ENCODE results near the gene VWA3B. TPM values are rescaled to one million over a fixed set of nuclear protein-coding genes. Genes with fewer than 3 reads are reported as not detected.

VWA3B gene
- total RNA-seq, 1 donor from 2014 or later: not detected

DNA sequence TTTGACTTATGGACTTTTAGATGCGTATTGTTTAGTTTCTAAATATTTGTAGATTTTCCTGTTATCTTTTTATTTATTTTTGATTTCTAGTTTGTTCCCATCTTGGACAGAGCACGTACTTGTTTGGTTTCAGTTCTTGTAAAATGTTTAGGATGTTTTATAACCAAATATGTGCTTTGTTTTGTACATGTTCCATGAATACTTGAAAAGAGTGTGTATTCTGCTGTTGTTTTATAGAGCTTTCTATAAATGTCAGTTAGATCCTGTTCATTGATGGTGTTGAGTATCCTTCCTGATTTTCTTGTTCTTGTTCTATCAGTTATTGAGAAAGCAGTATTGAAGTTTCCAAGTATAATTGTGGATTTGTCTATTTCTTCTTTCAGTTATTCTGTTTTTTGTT lies 21.1 kb downstream of the VWA3B start:
- Mint-ChIP-seq H3K4me3 (ENCODE audit: unreplicated experiment) (no peak overlapping the region), H3K9me3 (ENCODE audit: low read depth) (peaks cover 26% of the 10 kb centered on the region), H3K27me3 (ENCODE audit: low read depth) (peaks cover 20% of the 10 kb centered on the region), H3K27ac (ENCODE audit: unreplicated experiment) (no peak overlapping the region), H3K36me3 (ENCODE audit: low read depth) (peaks cover 2% of the 10 kb centered on the region), H3K4me1 (ENCODE audit: low read depth) (no peaks in the 10 kb centered on the region)
- DNase-seq (ENCODE audit: low spot score): no peak
- TF ChIP-seq, protein P1, sequence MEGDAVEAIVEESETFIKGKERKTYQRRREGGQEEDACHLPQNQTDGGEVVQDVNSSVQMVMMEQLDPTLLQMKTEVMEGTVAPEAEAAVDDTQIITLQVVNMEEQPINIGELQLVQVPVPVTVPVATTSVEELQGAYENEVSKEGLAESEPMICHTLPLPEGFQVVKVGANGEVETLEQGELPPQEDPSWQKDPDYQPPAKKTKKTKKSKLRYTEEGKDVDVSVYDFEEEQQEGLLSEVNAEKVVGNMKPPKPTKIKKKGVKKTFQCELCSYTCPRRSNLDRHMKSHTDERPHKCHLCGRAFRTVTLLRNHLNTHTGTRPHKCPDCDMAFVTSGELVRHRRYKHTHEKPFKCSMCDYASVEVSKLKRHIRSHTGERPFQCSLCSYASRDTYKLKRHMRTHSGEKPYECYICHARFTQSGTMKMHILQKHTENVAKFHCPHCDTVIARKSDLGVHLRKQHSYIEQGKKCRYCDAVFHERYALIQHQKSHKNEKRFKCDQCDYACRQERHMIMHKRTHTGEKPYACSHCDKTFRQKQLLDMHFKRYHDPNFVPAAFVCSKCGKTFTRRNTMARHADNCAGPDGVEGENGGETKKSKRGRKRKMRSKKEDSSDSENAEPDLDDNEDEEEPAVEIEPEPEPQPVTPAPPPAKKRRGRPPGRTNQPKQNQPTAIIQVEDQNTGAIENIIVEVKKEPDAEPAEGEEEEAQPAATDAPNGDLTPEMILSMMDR (IDR thresholded peaks at IDR 0.05): no peak

DNA sequence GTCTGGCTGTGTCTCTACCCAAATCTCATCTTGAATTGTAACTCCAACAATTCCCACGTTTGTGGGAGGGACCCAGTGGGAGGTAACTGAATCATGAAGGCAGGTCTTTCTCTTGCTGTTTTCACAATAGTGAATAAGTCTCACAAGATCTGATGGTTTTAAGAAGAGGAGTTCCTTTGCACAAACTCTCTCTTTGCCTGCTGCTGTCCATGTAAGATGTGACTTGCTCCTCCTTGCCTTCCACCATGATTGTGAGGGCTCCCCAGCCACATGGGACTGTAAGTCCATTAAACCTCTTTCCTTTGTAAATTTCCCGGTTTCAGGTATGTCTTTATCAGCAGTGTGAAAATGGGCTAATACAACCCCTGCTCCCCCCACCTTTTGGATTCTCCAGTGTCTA lies 23.8 kb downstream of the VWA3B start:
- no peak overlapping the region for H3K27ac Mint-ChIP-seq (ENCODE audit: unreplicated experiment)
- peaks cover 20% of the 10 kb centered on the region for H3K9me3 Mint-ChIP-seq (ENCODE audit: low read depth)
- DNase-seq (ENCODE audit: low spot score): no peak
- no peaks in the 10 kb centered on the region for H3K4me1 Mint-ChIP-seq (ENCODE audit: low read depth)
- no peak overlapping the region for H3K4me3 Mint-ChIP-seq (ENCODE audit: unreplicated experiment)
- TF ChIP-seq, protein P1 (IDR thresholded peaks at IDR 0.05): no peak
- H3K36me3 Mint-ChIP-seq (ENCODE audit: low read depth): peaks cover 2% of the 10 kb centered on the region
- peaks cover 26% of the 10 kb centered on the region for H3K27me3 Mint-ChIP-seq (ENCODE audit: low read depth)

DNA sequence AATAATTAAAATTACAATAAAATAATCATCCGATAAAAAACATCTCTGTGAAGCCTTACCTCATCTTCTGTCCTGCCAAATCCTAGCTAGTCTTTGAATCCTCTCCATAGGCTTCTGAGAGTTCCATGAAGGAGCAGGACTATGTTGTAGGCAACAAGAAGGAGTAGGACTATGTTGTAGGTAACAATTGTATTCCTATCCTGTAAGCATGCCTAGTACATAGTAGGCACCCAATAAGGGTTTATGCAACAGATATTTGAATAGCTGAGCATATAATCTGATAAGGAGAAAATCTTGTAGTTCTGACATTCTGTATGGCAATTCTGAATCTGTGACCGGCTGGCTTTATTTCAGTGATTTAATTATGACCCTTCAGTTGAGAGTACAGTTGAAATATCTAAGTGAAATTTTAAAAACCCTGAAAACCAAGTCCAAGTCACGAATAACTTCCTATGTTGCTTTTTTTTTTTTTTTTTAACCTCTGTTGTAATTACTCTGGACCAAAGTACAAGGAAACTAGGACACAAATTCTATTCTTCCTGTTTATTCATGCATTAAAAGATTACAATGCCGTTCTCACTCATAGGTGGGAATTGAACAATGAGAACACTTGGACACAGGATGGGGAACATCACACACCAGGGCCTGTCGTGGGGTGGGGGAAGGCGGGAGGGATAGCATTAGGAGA lies 27.8 kb downstream of the VWA3B start:
- Mint-ChIP-seq H3K9me3 (ENCODE audit: low read depth) (peaks cover 20% of the 10 kb centered on the region), H3K4me3 (ENCODE audit: unreplicated experiment) (no peak overlapping the region), H3K27me3 (ENCODE audit: low read depth) (peaks cover 26% of the 10 kb centered on the region), H3K36me3 (ENCODE audit: low read depth) (peaks cover 2% of the 10 kb centered on the region), H3K27ac (ENCODE audit: unreplicated experiment) (no peak overlapping the region), H3K4me1 (ENCODE audit: low read depth) (peaks cover 2% of the 10 kb centered on the region)
- DNase-seq (ENCODE audit: low spot score): no peak
- TF ChIP-seq, protein P1 (IDR thresholded peaks at IDR 0.05): no peak

DNA sequence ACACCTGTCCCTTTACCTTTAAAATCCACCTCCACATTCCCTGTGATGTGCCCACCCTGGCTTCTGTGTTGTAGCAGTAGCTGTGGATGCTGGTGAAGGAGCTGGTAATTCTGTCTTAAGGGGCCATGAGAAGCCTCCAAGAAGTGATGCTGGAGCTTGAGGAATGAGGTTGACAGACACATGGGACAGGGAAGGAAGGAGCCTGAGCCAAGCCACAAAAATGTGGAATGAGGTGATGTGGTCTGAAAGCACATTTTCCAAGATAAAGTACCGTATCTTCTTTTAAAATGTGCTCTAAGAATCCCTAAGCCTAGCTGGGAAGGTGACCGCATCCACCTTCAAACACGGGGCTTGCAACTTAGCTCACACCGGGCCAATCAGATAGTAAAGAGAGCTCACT lies 31.2 kb downstream of the VWA3B start:
- peaks cover 3% of the 10 kb centered on the region for H3K9me3 Mint-ChIP-seq (ENCODE audit: low read depth)

DNA sequence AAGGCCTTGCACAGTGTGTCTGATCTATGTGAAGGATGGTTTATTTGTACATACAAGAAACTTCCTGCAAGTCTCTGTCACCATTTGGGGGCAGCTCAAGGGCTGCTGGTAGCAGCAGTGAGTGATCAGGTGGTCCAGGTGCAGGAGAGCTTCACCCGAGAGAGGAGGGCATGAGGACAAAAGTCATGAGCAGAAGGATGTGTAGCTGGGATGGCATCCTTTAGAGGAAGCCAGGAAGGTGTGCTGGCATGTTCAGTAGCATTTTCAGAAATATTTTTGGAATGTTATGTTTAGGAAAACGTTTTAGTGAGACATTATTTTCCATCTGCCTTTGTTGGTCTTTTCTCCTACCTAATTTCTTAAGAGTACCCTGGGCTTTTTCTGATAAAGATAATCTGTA lies 31.9 kb downstream of the VWA3B start:
- Mint-ChIP-seq H3K27me3 (ENCODE audit: low read depth) (peaks cover 44% of the 10 kb centered on the region), H3K27ac (ENCODE audit: unreplicated experiment) (no peak overlapping the region), H3K9me3 (ENCODE audit: low read depth) (no peaks in the 10 kb centered on the region), H3K4me3 (ENCODE audit: unreplicated experiment) (no peak overlapping the region), H3K36me3 (ENCODE audit: low read depth) (no peaks in the 10 kb centered on the region), H3K4me1 (ENCODE audit: low read depth) (peaks cover 2% of the 10 kb centered on the region)
- no peak for DNase-seq (ENCODE audit: low spot score)
- TF ChIP-seq, protein P1 (IDR thresholded peaks at IDR 0.05): no peak

More for the DNA sequence above, 31.2 kb downstream of the VWA3B start:
- Mint-ChIP-seq H3K4me1 (ENCODE audit: low read depth) (peaks cover 2% of the 10 kb centered on the region), H3K36me3 (ENCODE audit: low read depth) (no peaks in the 10 kb centered on the region), H3K27ac (ENCODE audit: unreplicated experiment) (no peak overlapping the region), H3K27me3 (ENCODE audit: low read depth) (peaks cover 39% of the 10 kb centered on the region), H3K4me3 (ENCODE audit: unreplicated experiment) (no peak overlapping the region)
- DNase-seq (ENCODE audit: low spot score): no peak
- TF ChIP-seq, protein P1 (IDR thresholded peaks at IDR 0.05): no peak
